Measurements from ENCODE around the gene VIPR2.
"Not testable (repeated sequence)": the region's sequence is repeated elsewhere in the genome, so short reads cannot be mapped to it uniquely, and the experiment has no call there.

Gene VIPR2

DNA sequence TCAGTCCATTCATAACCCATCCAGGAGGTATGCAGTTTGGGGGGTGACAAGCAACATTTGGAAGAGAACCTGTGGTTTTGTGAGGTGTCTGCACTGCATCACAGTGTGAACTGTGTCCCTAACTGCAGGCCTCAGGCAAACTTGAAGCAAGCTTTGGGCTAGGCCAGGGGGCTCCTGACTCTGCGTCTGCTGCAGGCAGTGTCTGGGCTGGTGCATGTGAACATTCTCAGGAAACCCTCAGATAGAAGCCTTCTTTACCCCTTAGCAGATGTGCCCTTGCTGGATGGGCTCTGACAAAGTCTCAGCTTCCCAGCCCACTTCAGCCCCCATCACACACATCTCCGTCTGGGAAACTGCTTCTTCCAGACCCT, 61.0 kb downstream of the VIPR2 start:
- no peaks in the 10 kb centered on the region for H3K27me3 ChIP-seq (ENCODE audit: insufficient read depth, low read depth, severe bottlenecking)
- H3K9me3 ChIP-seq (ENCODE audit: severe bottlenecking) = peaks cover 4% of the 10 kb centered on the region
- no peaks in the 10 kb centered on the region for H3K36me3 ChIP-seq

GRCh38 chr7:159083001-159083697, 61.5 kb downstream of the VIPR2 start:
- TF ChIP-seq CTCF (IDR thresholded peaks at IDR 0.05; ENCODE audit: low read depth, low read length) = no peak
- Histone ChIP-seq H3K27me3 (ENCODE audit: insufficient read depth, low read depth, severe bottlenecking) (no peaks in the 10 kb centered on the region), H3K36me3 (no peaks in the 10 kb centered on the region), H3K9me3 (ENCODE audit: severe bottlenecking) (peaks cover 4% of the 10 kb centered on the region), H3K27ac (no peak overlapping the region), H3K4me3 (ENCODE audit: low read depth, low read length) (no peak overlapping the region)
- no peak for DNase-seq

More for the DNA sequence above, 61.0 kb downstream of the VIPR2 start:
- no peak for TF ChIP-seq CTCF (IDR thresholded peaks at IDR 0.05; ENCODE audit: low read depth, low read length)
- DNase-seq = no peak
- Histone ChIP-seq H3K27ac (no peak overlapping the region), H3K4me3 (ENCODE audit: low read depth, low read length) (no peak overlapping the region)

DNA sequence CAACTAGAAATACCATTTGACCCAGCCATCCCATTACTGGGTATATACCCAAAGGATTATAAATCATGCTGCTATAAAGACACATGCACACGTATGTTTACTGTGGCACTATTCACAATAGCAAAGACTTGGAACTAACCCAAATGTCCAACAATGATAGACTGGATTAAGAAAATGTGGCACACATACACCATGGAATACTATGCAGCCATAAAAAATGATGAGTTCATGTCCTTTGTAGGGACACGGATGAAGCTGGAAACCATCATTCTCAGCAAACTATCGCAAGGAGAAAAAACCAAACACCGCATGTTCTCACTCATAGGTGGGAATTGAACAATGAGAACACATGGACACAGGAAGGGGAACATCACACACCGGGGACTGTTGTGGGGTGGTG, 62.6 kb downstream of the VIPR2 start:
- not testable (repeated sequence) for H3K36me3 ChIP-seq; DNase-seq; H3K4me3 ChIP-seq (ENCODE audit: low read depth, low read length); H3K9me3 ChIP-seq (ENCODE audit: severe bottlenecking); H3K27ac ChIP-seq; H3K27me3 ChIP-seq (ENCODE audit: insufficient read depth, low read depth, severe bottlenecking)

- Histone ChIP-seq H3K9me3 (ENCODE audit: severe bottlenecking) (peaks cover 4% of the 10 kb centered on the region), H3K27me3 (ENCODE audit: insufficient read depth, low read depth, severe bottlenecking) (no peaks in the 10 kb centered on the region), H3K4me3 (ENCODE audit: low read depth, low read length) (no peak overlapping the region), H3K36me3 (no peaks in the 10 kb centered on the region), H3K27ac (no peak overlapping the region)
- no peak for DNase-seq
- no peak for TF ChIP-seq CTCF (IDR thresholded peaks at IDR 0.05; ENCODE audit: low read depth, low read length)
Observed at GRCh38 chr7:159078911-159079270, 65.8 kb downstream of the VIPR2 start.

GRCh38 chr7:159078193-159078910, 66.3 kb downstream of the VIPR2 start:
- Histone ChIP-seq H3K27me3 (ENCODE audit: insufficient read depth, low read depth, severe bottlenecking) (no peaks in the 10 kb centered on the region), H3K9me3 (ENCODE audit: severe bottlenecking) (peaks cover 4% of the 10 kb centered on the region), H3K36me3 (no peaks in the 10 kb centered on the region), H3K27ac (no peak overlapping the region), H3K4me3 (ENCODE audit: low read depth, low read length) (no peak overlapping the region)
- no peak for DNase-seq
- no peak for TF ChIP-seq CTCF (IDR thresholded peaks at IDR 0.05; ENCODE audit: low read depth, low read length)

- DNase-seq = no peak
- TF ChIP-seq CTCF (IDR thresholded peaks at IDR 0.05; ENCODE audit: low read depth, low read length) = no peak
- Histone ChIP-seq H3K4me3 (ENCODE audit: low read depth, low read length) (no peak overlapping the region), H3K27ac (no peak overlapping the region), H3K36me3 (no peaks in the 10 kb centered on the region), H3K27me3 (ENCODE audit: insufficient read depth, low read depth, severe bottlenecking) (no peaks in the 10 kb centered on the region), H3K9me3 (ENCODE audit: severe bottlenecking) (peaks cover 4% of the 10 kb centered on the region)
Observed at GRCh38 chr7:159076333-159076732, 68.3 kb downstream of the VIPR2 start.

All from WERI-Rb-1 (cell line).